ENCODE results near the gene ZNF362. TPM values are rescaled to one million over a fixed set of nuclear protein-coding genes. Genes with fewer than 3 reads are reported as not detected.

ZNF362 gene
- total and polyA plus RNA-seq, 10 of the 15 experiments (the other 5 are each of a cell fraction or from before 2014, with no cell fraction given), result 0.74 to 22.8 (median 7.4) TPM

GRCh38 chr1:33268457-33268856 lies 12.2 kb downstream of the ZNF362 start:
- Histone ChIP-seq H3K36me3 (ENCODE audit: control insufficient read depth in 2 of 2, insufficient read depth in 2 of 2, low read length in 1 of 2) (no peaks in the 10 kb centered on the region; a peak in 1 of 4 replicates), H3K27ac (ENCODE audit: control insufficient read depth, insufficient read depth) (no peak overlapping the region), H3K79me2 (ENCODE audit: control insufficient read depth, insufficient read depth, low read length) (no peaks in the 10 kb centered on the region), H3K9me3 (replicated peaks; ENCODE audit: control insufficient read depth, insufficient read depth, low read length) (no peaks in the 10 kb centered on the region), H3K4me2 (ENCODE audit: control insufficient read depth, insufficient read depth) (no peak overlapping the region), H2AFZ (ENCODE audit: control insufficient read depth, low read depth, low read length) (no peak overlapping the region), H3K4me3 (no peak overlapping the region), H4K20me1 (ENCODE audit: control insufficient read depth, insufficient read depth) (no peaks in the 10 kb centered on the region; the same call in 1 of the 2 replicates), H3K9ac (ENCODE audit: control insufficient read depth, insufficient read depth, low read length) (no peak overlapping the region), H3K4me1 (ENCODE audit: control insufficient read depth, insufficient read depth, low read length) (no peaks in the 10 kb centered on the region), H3K27me3 (replicated peaks in 1 of 2; ENCODE audit: control insufficient read depth in 2 of 2, insufficient read depth in 2 of 2, low read length in 1 of 2) (no peaks in the 10 kb centered on the region)
- 39% methylated on average over 2 of the region's 2 CpGs for WGBS (ENCODE audit: insufficient coverage, insufficient replicate concordance, low lambda C conversion rate, missing lambda C conversion rate)
- ChIA-PET CTCF (no interaction called here), SMC1A (ENCODE audit: uncharacterized antibody, unreplicated experiment) (interaction anchor here (1.5 kb wide), 1 partner anchor 11 kb away, joined by 4 read pairs; no protein-coding TSS in a partner anchor), POLR2A (no interaction called here), RAD21 (ENCODE audit: unreplicated experiment) (interaction anchor here (0.8 kb wide), 1 partner anchor 11 kb away, joined by 3 read pairs; no protein-coding TSS in a partner anchor)
- no peak for DNase-seq (ENCODE audit: low read depth, low spot score)
- BruUV-seq (replicated peaks), result no TSS peak
- no peak for ATAC-seq
- TF ChIP-seq SMC3 (IDR thresholded peaks at IDR 0.05; ENCODE audit: borderline replicate concordance, low read length) (no peak), RELB (IDR thresholded peaks at IDR 0.05; ENCODE audit: low read depth) (no peak), RAD51 (IDR thresholded peaks at IDR 0.05) (no peak), HSF1 (IDR thresholded peaks at IDR 0.05; ENCODE audit: low read depth, low read length) (no peak), USF2 (IDR thresholded peaks at IDR 0.05; ENCODE audit: borderline replicate concordance, low read depth, low read length) (no peak), RCOR1 (conservative IDR thresholded peaks at IDR 0.05; ENCODE audit: low read depth, low read length) (no peak), EED (IDR thresholded peaks at IDR 0.05; ENCODE audit: low read depth) (no peak), TCF3 (IDR thresholded peaks at IDR 0.05; ENCODE audit: borderline replicate concordance, insufficient read depth, low read depth, low read length) (no peak)
- in situ Hi-C loops (cut with MboI) (no loop called here), intact Hi-C loops (cut with micrococcal nuclease; ENCODE audit: unreplicated experiment) (no loop called here)
- no peak for FAIRE-seq

Measured in GM12878 (cell line).